GM21528 (cell line): Measurements from ENCODE around the gene SLCO2A1.

Source experiments
- ATAC-seq: cut with Tn5 transposase; IDR thresholded peaks from one replicate; pipeline ENCODE4 v1.9.1; 2021; ENCODE audit warnings: mild to moderate bottlenecking, moderate library complexity; ENCODE audit not compliant: unreplicated experiment, low FRiP score

Gene SLCO2A1

GRCh38 chr3:133915685-133916658 lies 113.8 kb downstream of the SLCO2A1 start:
- no peak for ATAC-seq

GRCh38 chr3:133914839-133915600 lies 114.7 kb downstream of the SLCO2A1 start:
- no peak for ATAC-seq

- no peak for ATAC-seq
Measured at GRCh38 chr3:133910422-133910821, 119.3 kb downstream of the SLCO2A1 start.

DNA sequence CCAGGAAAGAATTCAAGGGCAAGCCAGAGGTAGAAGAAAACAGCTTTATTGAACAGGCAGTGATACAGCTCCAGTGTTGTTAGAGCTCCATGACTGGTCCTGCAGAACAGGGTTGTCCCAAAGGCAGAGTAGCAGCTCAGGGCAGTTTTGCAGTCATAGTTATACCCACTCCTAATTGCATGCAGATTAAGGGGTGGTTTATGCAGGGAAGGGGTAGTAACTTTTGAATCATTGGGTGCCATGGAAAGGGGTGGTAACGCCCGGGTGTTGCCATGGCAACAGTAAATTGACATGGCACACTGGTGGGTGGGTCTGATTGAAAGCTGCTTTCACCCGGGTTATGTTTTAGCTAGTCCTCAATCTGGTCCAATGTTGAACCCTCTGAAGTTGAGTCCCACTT lies 124.3 kb downstream of the SLCO2A1 start:
- ATAC-seq = no peak

DNA sequence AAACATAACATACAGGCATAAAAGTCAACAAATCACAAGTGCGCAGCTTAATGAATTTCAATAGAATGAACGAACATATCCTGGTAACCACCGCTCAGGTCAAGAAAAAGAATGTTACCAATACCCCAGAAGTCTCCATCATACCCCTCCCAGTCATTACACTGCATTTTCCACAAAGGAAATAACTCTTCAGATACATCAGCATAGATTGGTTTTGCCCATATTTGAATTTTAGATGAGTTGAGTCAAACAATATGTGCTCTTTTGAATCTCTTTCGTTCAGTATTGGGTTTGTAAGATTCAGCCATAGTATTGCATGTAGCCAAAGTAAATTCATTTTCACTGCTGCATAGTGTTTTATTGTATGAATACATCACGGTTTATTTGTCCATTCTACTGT lies 127.9 kb downstream of the SLCO2A1 start:
- no peak for ATAC-seq

- no peak for ATAC-seq
Measured at GRCh38 chr3:133901083-133901482, 128.6 kb downstream of the SLCO2A1 start.

DNA sequence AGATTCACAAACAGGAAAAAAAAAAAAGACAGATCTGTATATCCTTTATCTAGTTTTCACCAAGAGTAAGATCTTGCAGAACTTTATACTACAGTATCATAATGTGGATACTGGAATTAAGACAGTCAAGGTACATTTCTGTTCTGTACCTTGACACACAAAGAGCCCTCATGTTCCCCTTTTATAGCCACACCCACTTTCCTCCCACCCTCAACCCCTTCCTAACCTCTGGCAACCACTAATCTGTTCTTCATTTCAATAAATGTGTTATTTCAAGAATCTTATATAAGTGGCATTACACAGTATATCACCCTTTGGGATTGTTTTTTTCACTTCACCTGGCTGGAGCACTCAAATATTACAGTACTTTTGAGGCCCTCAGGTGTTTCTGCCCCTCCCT lies 130.4 kb downstream of the SLCO2A1 start:
- ATAC-seq = no peak

DNA sequence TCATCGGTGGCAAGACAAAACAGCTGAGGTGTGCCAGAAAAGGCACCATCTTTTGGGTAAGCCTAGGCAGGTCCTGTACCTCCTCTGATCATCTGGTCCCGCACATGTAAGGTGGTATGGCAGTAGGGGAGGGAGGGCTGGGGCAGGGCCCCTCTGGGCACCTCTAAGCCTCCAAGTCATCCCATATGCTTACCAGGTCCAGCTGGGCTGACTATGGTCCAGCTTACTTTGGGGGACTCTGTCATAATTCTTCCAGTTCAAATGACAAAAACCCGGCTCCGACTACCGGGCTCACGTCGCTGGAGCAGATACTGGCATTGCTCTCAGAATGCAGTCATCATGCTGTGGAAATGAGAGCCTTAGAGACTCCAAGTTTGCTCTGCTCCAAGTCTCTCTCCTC lies 132.2 kb downstream of the SLCO2A1 start:
- ATAC-seq = no peak

- ATAC-seq = no peak
Measured at GRCh38 chr3:133896002-133896761, 133.5 kb downstream of the SLCO2A1 start.

DNA sequence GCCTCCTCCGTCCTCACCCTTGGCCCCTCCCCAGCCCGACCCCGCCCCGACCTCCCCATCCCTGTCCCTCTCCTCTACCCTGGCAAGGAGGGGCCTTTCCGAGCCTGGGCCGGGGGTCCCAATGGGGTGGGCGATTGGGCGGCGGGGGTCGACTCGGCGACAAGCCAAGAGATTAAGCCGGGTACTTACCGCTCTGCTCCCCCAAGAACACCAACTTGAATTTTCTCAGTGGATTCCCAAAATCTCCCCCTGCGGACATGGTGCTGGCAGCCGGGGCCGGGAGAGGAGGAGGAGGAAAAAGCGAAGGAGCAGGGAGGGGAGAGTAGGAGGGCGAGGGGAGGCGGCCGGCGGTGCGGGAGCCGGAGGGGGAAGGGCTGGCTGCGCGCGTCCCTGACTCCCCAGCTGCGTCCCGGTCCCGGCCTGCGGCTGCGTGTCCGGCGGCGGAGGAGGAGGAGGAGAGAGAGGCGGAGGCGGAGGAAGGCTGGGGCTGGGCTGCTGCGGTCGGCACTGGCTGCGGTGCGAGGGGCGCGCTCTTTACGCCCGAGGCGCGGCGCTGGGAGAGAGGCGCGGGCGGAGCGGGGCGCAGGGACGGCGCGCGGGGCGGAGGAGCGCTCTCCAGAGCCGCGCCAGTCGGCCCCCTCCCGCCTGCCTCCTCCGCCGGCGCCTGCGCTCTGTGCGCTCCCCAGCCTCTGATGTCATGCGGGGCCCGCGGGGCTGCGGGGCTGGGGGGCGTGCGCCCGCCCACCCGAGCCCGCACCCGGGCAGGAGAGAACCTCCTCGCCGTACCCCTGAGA lies 134.3 kb downstream of the SLCO2A1 start, which contains the start of gene RAB6B:
Gene RAB6B, minus strand, starts transcription at position 675 of the 794 bp plus-strand sequence. Its CDS starts 416 bp downstream, at position 259.
- no peak for ATAC-seq

GRCh38 chr3:133894353-133895207 lies 135.1 kb downstream of the SLCO2A1 start:
- no peak for ATAC-seq

GRCh38 chr3:133893683-133894352 lies 135.9 kb downstream of the SLCO2A1 start:
- ATAC-seq = no peak

DNA sequence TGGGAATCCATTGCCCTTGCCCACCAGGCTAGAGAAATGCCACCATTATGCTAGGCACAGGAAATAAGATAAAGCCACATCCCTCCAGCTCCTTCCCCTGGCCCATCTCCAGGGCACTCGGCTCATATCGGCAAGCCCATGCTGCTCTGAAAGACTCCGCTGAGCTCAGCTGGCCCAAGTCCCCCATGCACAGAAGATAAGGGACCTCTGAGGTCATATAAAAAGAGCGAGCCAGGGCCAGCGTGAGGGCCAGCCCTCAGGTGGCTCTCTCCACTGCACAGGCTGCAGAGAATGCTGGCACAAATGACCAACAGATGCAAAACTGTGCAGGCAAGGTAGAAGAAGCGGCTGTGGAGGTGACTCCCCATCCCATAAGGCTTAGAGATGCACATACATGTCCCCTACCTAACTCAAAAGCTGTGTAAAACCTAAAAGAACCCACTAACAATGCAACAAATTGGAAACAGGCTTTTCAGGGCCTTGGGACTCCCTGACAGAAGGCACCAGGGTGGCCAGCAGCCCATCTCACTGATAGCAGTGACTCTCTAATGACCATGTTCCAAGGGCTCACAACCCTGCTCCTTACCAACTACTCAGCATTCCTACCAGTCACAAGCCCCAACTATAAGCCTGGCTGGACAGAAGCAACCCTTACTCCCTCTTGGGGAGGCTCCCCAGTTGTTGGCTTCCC lies 137.0 kb downstream of the SLCO2A1 start:
- ATAC-seq = no peak

DNA sequence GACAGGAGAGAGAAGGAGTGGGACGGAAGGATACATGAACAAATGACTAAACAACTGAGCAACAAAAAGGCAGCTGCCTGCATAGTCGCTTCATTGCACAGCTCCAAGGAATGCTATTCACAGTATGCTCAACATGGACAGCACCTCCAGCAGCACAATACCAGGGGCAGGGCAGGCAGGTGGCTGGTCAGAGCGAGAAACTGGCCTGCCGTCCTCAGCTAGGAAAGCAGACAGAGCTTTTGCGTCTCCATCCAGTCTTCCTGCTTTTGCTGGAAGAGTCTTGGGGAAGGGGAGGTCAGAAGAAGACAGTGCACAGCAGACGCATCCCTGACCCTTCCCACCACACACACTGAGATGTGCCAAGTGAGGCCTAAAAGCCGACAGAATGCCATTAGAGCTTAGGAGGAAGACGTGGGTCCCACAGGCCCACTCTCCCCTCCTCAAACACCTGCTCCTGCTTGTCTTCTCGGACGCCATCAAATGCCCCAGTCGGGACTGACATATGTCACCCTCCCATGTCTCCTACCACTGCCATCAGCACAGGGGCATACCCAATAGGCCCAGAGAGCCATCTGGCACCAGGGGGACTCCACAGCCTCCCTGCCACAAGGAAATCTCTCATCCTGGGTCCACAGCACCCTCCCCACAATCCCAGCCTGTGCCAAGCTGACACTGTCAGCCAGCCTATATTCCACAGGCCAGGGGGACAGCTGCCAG lies 137.9 kb downstream of the SLCO2A1 start:
- ATAC-seq = no peak

GRCh38 chr3:133890972-133891644 lies 138.6 kb downstream of the SLCO2A1 start:
- no peak for ATAC-seq

DNA sequence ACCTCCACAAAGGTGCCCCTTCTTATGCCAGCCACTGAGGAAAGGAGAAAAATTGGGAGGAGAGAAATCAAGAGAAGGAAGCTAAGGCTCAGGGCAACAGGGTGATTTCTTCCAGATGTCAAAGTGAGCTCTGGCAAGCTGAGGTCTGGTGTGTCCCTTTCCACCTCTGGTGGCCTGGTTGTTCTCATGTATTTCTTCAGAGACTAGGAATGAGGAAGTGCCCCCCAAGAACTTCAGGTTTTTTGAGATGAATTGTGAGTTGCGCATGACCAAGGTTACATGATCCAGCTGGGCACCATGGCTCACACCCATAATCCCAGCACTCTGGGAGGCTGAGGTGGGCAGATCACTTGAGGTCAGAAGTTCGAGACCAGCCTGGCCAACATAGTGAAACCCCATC lies 139.7 kb downstream of the SLCO2A1 start:
- no peak for ATAC-seq
